Progenitor cell of endocrine pancreas (in vitro differentiated cells): ENCODE data around the gene FAM222A. TPM values are rescaled to one million over a fixed set of nuclear protein-coding genes. Genes with fewer than 3 reads are reported as not detected.

Experiments used
- DNase-seq: peaks from one replicate; pipeline ENCODE4 v3.0.0; 2021; ENCODE audit warnings: low spot score; ENCODE audit not compliant: unreplicated experiment
- H3K27ac Mint-ChIP-seq: 2 replicates; pipeline ENCODE4 v1.8.0; 2021; ENCODE audit warnings: mild to moderate bottlenecking, moderate library complexity, mixed read lengths
- H3K27me3 Mint-ChIP-seq: 2 replicates; pipeline ENCODE4 v1.8.0; 2021; ENCODE audit warnings: mixed read lengths
- H3K36me3 Mint-ChIP-seq: 2 replicates; pipeline ENCODE4 v1.8.0; 2022; ENCODE audit warnings: mixed read lengths; ENCODE audit not compliant: insufficient read depth
- H3K4me1 Mint-ChIP-seq: 2 replicates; pipeline ENCODE4 v1.8.0; 2021; ENCODE audit warnings: low read depth, mixed read lengths
- H3K4me3 Mint-ChIP-seq: 2 replicates; pipeline ENCODE4 v1.8.0; 2021; ENCODE audit warnings: low read depth, mild to moderate bottlenecking, moderate library complexity, mixed read lengths
- H3K9me3 Mint-ChIP-seq: 2 replicates; pipeline ENCODE4 v1.8.0; 2021; ENCODE audit warnings: low read depth, mixed read lengths
- CTCF ChIP-seq: fragments of 200-600 bp; sonication (generic); IDR thresholded peaks from one replicate; pipeline ENCODE4 v1.5.0; 2021; ENCODE audit warnings: antibody characterized with exemption, mild to moderate bottlenecking; ENCODE audit not compliant: unreplicated experiment
- total RNA-seq: library from RNA; stranded (reverse); gene quantifications from 2 replicates; pipeline ENCODE4 v1.2.1, GENCODE V29; 2021

The FAM222A gene
- total RNA-seq, 1 donor from 2014 or later, result 11.6 TPM

- Mint-ChIP-seq H3K9me3 (no peaks in the 10 kb centered on the region), H3K36me3 (no peaks in the 10 kb centered on the region), H3K4me3 (no peak overlapping the region), H3K27ac (no peak overlapping the region), H3K4me1 (peaks cover 13% of the 10 kb centered on the region), H3K27me3 (peaks cover 15% of the 10 kb centered on the region)
- no peak for DNase-seq
- no peak for TF ChIP-seq CTCF
Measured at GRCh38 chr12:109730306-109731145, 16.9 kb downstream of the FAM222A start.

GRCh38 chr12:109731231-109731731 is 17.7 kb downstream of the FAM222A start:
- no peak for DNase-seq
- Mint-ChIP-seq H3K27ac (no peak overlapping the region), H3K4me1 (peaks cover 11% of the 10 kb centered on the region), H3K27me3 (peaks cover 18% of the 10 kb centered on the region), H3K36me3 (no peaks in the 10 kb centered on the region), H3K9me3 (no peaks in the 10 kb centered on the region), H3K4me3 (no peak overlapping the region)
- TF ChIP-seq CTCF, result no peak

GRCh38 chr12:109731806-109732205 is 18.2 kb downstream of the FAM222A start:
- Mint-ChIP-seq H3K4me3 (no peak overlapping the region), H3K4me1 (peaks cover 12% of the 10 kb centered on the region), H3K9me3 (no peaks in the 10 kb centered on the region), H3K27me3 (peaks cover 18% of the 10 kb centered on the region), H3K36me3 (no peaks in the 10 kb centered on the region), H3K27ac (no peak overlapping the region)
- no peak for DNase-seq
- no peak for TF ChIP-seq CTCF

GRCh38 chr12:109732321-109733305 is 19.0 kb downstream of the FAM222A start:
- TF ChIP-seq CTCF, result no peak
- Mint-ChIP-seq H3K27me3 (peaks cover 18% of the 10 kb centered on the region), H3K9me3 (no peaks in the 10 kb centered on the region), H3K4me3 (no peak overlapping the region), H3K36me3 (no peaks in the 10 kb centered on the region), H3K27ac (no peak overlapping the region), H3K4me1 (peaks cover 14% of the 10 kb centered on the region)
- DNase-seq, result no peak
